Esophagus squamous epithelium (tissue), 4 donors: ENCODE data around the gene MLH1.

Experiments
- POLR2A ChIP-seq, 4 donors: fragments of 450-650 bp; IDR thresholded peaks; one replicate each; pipeline ENCODE4 v1.6.1; 2017; ENCODE audit warnings: antibody characterized with exemption in 4 of 4, mild to moderate bottlenecking in 4 of 4, moderate library complexity in 3 of 4
- TF ChIP-seq, protein P1 (sequence below), 6 experiments: fragments of 450-650 bp in 4 of 6; fragments of 200-600 bp in 2 of 6; sonication (generic) in 2 of 6; IDR thresholded peaks; one replicate each; pipeline ENCODE4 v1.5.1; 2016 to 2019; ENCODE audit warnings: antibody characterized with exemption in 6 of 6, mild to moderate bottlenecking in 4 of 6, moderate library complexity in 4 of 6

- TF ChIP-seq, protein P1, sequence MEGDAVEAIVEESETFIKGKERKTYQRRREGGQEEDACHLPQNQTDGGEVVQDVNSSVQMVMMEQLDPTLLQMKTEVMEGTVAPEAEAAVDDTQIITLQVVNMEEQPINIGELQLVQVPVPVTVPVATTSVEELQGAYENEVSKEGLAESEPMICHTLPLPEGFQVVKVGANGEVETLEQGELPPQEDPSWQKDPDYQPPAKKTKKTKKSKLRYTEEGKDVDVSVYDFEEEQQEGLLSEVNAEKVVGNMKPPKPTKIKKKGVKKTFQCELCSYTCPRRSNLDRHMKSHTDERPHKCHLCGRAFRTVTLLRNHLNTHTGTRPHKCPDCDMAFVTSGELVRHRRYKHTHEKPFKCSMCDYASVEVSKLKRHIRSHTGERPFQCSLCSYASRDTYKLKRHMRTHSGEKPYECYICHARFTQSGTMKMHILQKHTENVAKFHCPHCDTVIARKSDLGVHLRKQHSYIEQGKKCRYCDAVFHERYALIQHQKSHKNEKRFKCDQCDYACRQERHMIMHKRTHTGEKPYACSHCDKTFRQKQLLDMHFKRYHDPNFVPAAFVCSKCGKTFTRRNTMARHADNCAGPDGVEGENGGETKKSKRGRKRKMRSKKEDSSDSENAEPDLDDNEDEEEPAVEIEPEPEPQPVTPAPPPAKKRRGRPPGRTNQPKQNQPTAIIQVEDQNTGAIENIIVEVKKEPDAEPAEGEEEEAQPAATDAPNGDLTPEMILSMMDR (IDR thresholded peaks at IDR 0.05): no peak
- TF ChIP-seq POLR2A (IDR thresholded peaks at IDR 0.05): no peak
Measured at GRCh38 chr3:37099469-37099868, 106.2 kb downstream of the MLH1 start.
